ENCODE data around the gene ZFP92.

Gene ZFP92

DNA sequence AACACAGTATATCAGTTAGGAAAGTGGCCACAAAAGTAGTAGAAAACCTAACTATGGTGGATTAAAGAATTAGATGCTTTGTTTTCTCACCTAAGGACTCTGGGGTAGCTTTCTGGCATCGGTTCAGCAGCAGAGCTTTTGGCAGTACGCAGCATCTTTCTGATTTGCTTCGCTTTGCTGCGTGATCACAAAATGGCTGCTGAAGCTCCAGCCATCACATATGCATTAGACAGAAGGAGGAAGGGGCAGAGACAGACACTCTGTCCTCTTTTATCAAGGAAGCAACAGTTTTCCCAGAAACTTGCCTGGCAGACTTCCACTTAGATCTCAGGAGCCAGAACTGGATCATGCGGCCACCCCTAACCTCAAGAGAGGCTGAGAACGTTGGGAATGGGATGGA lies 19.5 kb downstream of the ZFP92 start:
- H3K27ac ChIP-seq = no peak overlapping the region
- no peak overlapping the region for H3K4me3 ChIP-seq

DNA sequence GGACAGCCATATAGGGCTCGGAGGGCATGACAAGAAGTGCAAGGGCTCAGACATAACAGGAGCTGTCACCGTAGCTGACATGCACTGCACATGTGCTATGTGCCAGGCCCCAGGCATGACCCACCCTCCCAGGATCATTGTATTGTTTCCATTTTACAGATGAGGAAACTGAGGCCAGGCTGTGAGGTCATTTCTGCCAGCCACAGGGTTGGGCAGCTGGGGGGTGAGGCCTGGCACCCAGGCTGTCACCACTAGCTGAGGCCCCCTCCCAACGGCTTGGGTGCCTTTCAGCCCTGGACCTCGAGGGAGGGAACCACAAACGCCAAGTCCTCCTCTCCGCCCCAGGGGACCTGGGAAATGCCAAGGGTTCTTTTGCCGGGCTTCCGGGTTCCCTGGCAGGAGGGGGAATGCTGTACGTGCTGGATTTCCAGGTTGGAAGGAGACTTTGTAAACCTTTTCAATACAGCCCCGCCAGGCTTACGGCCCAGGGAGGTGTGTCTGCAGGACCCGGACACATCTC lies 21.9 kb downstream of the ZFP92 start:
- Histone ChIP-seq H3K4me3 (no peak overlapping the region), H3K27ac (no peak overlapping the region)

DNA sequence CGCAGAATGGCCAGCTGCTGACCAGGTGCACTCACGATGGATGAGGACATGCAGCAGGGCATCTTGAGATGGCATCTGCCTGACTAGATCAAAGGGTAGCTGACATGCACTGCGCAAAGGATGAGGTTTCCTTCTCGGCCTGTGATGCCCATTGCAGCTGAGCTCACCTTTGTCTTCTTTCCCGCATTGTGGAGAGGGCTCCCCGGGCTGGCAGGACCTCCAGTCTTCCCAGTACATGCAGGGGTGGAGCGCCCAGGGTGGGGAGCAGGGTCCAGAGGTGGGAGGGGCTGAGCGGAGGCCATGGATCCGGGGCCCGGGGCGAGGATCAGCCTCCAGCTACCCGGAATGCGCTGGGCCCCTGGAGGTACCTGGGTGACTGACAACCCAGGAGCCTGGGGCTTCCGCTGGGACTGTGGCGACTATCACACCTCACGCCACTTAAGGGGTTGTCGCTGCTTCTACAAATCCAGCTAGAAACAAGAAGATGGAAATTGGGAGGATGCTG lies 22.6 kb downstream of the ZFP92 start:
- Histone ChIP-seq H3K4me3 (no peak overlapping the region), H3K27ac (no peak overlapping the region)

DNA sequence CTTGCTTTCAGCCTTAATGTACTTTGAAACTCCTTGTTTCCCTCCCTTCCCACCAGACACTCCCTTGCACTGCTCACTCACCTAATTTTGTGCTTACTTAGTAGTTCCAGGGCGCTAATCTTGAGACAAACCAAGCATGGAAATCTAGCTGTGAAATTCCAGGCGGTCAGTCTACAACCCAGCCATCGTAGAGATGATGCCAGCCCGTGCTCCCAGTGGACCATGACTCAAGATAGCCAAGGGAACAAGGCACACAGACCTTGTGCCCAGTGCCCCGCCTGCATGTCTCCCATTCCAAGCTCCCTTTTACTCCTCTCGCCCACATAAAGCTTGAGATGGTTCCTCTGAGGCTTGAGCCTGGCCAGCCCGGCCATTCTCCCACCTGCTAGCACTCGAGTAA lies 23.5 kb downstream of the ZFP92 start:
- H3K27ac ChIP-seq = no peak overlapping the region
- no peak overlapping the region for H3K4me3 ChIP-seq

DNA sequence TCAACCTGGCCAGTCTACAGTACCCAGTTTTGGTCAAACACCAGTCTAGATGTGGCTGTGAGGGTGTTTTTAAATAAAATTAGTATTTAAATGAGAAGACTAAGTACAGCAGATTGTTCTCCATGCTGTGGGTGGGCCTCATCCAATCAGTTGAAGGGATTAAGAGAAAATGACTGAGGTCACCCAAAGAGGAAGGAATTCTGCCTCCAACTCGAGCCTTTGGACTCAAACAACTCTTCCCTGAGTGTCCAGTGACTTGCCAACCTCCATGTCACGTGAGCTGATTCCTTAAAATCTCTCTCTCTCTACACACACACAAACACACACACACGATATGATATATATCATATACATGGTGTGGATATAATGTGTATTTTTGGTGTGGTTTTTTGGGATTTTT lies 24.6 kb downstream of the ZFP92 start:
- Histone ChIP-seq H3K27ac (no peak overlapping the region), H3K4me3 (no peak overlapping the region)

DNA sequence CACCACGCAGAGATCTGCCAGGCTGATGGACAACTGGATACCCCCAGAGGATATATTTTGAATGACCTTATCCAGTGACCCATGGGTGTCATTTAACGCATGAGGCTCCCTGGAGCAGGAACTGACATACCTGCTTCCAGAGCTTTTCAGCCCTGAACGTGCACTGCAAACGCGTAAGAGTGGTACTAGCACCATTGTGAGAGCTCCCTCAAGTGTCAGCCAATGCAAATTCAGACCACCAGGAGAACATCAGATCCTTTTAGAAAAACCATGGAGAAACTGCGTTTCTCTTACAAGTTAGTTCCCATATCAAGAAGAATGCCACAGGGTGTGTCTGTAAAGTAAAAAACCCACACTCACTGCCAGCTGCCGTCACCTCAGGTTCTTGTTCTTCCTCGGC lies 27.3 kb downstream of the ZFP92 start:
- H3K4me3 ChIP-seq = no peak overlapping the region
- H3K27ac ChIP-seq = no peak overlapping the region

DNA sequence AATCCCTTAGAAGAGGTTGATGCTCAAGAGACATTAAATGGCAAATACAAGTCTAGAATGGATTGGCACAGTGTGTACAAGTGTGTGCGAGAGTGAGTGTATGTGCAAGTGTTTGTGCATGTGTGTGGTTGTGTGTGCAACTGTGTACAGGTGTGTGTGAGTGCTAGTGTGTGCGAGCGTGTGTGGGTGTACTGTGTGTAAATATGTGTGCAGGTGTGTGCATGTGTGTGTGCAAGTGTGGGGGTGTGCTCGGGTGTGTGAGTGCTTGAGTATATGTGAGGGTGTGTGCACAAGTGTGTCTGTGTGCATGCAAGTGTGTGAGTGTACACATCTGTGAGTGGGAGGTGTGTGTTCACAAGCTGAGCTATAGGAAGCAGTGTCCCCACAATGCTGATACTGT lies 28.7 kb downstream of the ZFP92 start:
- no peak overlapping the region for H3K27ac ChIP-seq
- no peak overlapping the region for H3K4me3 ChIP-seq

DNA sequence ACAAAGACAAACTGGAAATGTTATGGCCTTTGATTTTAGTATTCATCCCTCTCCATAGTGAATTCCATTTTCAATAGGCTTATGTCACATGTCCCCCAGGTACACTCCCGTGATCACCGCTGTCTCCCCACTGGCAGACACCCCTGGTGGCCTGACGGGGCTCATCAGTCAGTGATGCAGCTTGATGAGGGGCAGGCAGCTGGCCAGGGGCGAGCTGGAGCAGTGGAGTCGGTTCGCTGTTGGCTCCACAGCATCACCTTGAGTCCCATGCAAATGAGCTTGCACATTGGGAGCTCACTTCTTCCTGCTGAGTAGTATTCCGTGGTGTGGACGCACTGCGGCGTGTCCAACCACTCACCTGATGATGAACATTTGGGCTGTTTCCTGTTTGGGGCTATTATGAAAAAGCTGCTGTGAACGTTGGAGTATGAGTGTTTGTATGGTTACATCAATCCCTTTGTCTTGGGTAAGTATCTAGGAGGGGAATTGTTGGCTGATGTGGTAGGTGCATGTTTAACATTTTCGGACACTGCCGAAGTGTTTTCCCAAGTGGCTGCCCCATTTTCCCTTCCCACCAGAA lies 29.4 kb downstream of the ZFP92 start:
- no peak overlapping the region for H3K27ac ChIP-seq
- no peak overlapping the region for H3K4me3 ChIP-seq

DNA sequence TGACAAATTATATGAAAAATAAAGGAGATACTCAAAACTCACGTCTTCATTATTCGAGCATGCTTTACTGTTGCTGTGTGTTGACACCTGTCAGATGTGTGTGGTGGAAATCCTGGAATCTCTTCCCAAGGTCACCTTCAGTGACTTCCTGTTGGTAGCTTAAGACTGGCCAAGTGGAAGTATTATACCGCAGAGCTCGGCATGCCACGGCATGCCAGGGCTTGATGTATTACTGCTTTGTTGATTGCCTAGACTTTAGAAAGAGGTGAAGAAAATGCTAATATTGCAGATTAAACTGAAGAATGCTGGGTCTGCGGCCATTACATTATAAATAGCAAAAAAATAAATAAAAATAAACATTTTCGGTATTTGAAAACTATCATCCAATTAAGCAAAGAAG lies 30.0 kb downstream of the ZFP92 start:
- no peak overlapping the region for H3K27ac ChIP-seq
- no peak overlapping the region for H3K4me3 ChIP-seq

DNA sequence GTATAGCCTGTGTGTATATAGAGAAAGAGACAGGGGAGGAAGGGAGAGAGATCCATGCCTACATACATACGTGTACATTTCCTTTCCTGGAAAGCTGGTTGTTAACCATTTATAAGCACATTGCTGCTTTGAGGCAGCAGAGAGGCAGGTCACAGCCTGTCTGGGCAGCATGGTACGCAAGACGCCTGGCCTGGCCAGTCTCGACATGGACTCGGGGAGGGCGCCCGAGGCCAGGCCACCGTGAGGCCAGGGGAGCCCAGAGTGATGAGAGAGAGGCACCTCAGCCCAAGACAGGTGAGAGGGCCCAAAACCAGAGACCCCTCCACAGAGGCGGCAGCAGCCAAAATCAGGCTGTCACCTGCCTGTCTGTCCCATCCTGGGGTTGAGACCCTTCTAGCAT lies 30.7 kb downstream of the ZFP92 start:
- Histone ChIP-seq H3K4me3 (no peak overlapping the region), H3K27ac (no peak overlapping the region)

DNA sequence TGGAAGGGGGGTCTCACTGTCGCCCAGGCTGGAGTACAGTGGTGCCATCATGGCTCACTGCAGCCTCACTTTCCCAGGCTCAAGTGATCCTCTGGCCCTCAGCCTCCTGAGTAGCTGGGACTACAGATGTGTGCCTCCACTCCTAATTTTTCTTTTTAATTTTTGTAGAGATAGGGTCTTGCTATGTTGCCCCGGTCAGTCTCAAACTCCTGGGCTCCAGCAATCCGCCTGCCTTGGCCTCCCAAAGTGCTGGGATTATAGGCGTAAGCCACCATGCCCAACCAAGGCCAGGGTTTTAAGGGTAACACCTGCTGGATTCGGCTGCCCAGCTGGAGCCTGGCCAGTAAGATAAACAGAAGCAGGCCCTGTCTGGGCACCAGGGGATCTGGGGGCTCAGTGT lies 31.2 kb downstream of the ZFP92 start:
- no peak overlapping the region for H3K4me3 ChIP-seq

DNA sequence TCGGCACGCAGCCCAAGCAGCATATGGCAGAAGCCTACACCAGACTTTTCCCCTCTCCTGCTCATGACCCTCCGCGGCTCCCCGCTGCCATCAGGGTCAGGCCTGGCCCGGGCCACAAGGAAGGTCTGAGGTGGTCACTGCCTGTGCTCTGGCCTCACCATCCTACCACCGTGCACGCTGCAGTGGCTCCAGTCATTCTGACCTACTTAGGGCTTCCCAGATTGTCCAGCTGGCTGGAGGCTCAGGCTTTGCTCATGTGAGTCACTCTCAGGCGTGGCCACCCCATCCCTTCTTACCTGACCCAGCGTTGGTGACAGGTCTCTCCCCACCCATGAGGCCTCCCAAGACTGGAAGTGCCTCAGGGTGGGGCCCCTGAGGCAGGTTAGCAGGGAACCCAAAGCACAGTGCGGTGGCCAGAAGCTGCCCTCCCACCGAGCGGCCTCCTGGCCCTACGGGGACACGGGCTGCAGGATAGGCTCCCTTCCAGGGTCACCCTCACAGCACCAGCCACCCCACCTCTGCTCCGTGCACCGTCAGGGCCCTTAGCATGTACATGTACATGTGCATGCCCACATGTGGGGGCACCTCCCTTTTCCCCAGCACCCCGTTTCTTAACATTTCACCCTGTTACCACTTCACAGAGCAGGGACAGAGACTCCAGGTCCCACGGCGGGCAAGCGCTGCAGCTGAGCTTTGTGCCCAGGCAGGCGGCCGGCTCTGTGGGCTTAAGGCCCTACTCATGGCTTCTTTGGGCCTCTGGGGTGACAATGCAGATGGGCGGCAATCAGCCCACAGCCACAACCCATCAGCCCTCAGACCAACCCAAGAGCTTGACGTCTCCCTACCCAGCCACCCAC lies 32.4 kb downstream of the ZFP92 start:
- no peak overlapping the region for H3K4me3 ChIP-seq
- no peak overlapping the region for H3K27ac ChIP-seq

More for the DNA sequence above, 31.2 kb downstream of the ZFP92 start:
- H3K27ac ChIP-seq = no peak overlapping the region

DNA sequence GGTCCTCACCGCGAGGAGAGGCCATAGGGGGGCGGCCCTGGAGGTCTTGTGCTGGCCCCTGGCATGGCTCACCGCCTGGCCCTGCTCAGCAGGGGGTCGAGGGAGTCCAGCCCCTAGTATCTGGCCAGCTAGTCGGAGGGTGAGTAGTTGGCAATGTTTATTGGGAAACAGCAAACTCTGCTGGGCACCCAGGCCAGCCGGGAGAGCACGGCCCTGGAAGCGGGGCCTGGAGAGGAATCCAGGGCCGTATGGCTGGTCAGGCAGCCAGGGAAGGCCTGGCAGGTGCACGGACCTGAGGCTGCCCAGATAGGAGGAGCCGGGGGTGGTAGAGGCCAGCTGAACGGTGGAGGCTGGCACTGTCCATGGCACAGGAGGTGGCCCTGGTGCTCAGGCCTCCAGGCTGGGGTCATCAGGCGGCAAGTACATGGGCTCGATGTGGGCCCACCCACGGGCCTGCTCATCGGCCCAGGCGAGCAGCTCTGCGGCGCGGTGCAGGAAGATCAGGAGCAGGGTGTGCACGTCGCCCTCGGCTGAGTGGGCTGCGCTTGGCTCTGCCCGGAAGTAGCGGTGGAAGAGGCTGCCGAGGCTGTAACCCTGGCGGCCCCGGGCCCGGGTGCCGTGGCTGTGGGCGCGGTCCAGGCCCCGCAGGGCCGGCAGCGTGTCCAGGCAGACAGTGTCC lies 33.2 kb downstream of the ZFP92 start:
- Histone ChIP-seq H3K4me3 (peak overlapping the region in 1 of 7 experiments; percentile 0), H3K27ac (no peak overlapping the region)

DNA sequence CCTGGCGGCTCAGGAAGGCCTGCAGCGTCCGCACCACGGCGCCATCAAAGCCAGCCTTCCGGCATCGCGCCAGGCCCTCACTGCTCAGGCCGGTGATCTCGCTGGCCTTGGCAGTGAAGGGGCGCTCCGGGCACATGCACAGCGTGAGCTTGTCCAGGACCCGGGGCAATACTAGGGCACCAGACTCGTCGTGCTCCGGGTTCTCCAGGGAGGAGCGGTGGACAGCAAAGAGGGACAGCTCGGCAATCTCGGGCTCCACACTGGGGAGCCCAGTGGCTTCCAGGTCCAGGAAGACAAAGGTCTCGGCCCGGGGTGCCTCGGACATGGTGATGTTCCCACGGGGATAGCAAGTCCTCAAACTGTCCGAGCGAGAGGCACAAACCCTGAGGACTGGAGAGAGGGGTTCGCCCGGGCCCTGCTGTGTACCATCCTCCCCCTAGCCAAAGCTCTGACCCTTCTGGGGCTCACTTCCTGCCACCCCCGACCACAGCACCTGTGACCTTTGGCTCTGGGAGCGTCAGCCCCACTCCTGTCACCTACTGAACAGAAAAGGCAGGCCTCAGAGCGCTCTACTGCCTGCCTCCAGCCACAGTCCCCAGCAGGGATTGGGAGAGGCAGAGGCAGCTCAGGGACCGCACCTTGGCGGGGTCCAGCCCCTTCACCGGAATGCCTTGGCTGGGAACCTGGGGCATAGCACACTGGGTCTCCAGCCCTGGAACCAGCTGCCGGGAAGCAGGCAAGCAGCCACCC lies 34.0 kb downstream of the ZFP92 start:
- no peak overlapping the region for H3K27ac ChIP-seq
- H3K4me3 ChIP-seq = no peak overlapping the region

DNA sequence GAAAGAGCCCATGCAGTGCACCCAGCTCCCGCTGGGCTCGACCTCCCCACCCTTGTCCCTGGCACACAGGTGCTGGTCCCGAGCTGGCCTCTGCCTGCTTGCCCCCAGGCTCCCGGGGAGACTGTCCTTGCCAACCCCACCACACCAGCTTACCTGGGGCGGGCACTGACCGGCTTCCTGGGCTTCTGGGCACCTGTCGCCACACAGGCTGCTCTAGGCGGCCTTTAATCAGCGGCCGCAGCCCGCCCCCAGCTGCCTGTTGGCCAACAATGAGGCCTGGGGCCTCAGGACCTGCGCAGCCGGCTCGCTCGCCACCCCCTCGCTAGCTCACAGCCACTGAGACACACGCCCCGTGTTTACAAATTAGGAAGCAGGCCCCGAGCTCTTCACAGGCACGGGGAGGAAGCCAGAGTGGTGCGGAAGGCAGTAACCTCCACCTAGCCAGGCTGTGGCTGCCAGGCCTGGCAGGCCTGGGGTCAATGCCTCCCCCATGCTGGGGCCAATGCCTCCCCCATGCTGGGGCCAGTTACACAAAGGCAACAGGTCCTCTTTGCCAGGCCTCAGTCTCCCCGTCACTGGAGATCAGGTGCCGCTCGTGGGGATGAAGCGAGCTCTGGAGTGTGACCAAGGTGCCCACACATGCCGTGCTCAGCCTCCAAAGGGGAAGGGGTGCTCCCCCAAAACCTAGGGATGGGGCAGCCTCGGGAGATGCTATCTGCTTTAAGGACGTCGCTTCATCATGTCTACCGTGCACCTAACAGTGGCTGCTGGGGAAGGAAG lies 34.8 kb downstream of the ZFP92 start, which contains the start of gene TREX2:
TSS of gene TREX2 (minus strand) at position 201 of the 780 bp plus-strand sequence. CDS start 626 bp downstream, outside the sequence.
- no peak within 1 kb of the TSS for H3K27ac ChIP-seq
- peak within 1 kb of the TSS in 1 of 7 experiments; percentile 0 for H3K4me3 ChIP-seq

DNA sequence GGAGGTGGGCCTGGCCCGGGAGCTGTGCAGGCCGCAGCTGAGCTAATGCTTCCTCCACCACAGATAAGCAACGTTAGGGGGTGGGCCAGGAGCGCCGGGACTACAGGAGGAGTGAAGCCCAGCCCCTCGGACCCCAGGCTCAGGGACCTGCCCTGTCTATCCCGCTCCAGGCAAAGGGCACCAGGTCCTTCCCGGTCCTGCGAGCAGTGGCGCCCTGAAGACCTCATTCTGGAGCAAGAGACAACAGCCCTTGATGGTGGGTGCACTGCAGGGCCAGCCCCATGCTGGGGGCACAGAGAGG lies 35.3 kb downstream of the ZFP92 start:
- no peak overlapping the region for H3K4me3 ChIP-seq
- no peak overlapping the region for H3K27ac ChIP-seq

DNA sequence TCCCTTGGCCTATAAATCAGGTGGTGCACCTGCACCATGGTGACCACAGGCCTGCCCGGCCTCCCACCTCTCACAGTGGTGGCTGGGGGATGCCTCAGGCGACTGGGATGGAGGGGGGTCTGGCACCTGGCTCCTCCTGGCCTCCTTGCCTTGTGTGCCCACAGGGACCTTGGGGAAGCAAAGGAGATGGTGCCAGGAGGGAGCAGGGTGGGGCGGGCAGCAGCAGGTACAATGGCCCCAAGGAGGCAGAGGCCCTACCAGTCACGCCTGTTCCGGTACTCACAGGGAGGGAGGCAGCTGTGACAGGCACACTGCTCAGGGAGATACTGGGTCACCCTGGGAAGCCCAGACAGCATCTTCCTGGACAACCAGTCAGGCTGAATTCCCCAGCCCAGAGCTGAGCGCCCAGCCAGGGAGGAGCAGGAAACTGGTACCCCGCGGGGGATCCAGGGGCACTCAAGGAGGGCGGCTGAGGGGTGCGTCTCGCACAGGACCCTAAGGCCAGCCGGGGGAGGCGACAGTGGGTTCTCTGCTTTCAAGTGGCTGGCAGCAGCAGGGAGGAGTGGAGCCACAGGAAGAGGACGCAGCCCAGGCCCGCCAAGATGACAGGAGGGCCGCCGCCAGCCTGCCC lies 35.8 kb downstream of the ZFP92 start:
- Histone ChIP-seq H3K27ac (no peak overlapping the region), H3K4me3 (no peak overlapping the region)

DNA sequence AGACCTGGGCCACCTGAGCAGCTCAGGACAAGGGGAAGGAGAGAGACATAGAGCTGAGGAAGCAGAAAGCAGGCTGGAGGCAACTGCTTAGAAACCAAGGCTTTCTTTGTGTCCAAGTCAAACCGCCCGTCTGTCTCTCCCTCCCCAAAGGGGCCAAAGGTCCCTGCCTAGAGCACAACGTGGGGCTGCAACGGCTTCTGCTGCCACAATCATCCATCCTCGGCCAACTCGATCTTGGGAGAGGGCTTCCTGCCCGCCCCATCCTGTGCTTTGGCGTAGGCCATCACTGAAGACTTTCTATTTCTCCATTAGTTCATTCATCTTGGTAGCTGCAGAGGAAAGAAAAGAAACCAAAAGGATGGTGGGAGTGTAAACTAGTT lies 36.3 kb downstream of the ZFP92 start:
- Histone ChIP-seq H3K4me3 (no peak overlapping the region), H3K27ac (no peak overlapping the region)

All from skin epidermis (tissue), 12 donors.